ENCODE results near the gene ZBTB7C.

ZBTB7C gene

GRCh38 chr18:48073211-48073930, 335.8 kb downstream of the ZBTB7C start:
- no peak for DNase-seq

- no peak for DNase-seq
Observed at GRCh38 chr18:48072428-48073204, 336.6 kb downstream of the ZBTB7C start.

GRCh38 chr18:48068916-48069445, 340.2 kb downstream of the ZBTB7C start:
- no peak for DNase-seq

GRCh38 chr18:48066225-48066652, 342.9 kb downstream of the ZBTB7C start:
- no peak for DNase-seq

GRCh38 chr18:48065601-48065995, 343.6 kb downstream of the ZBTB7C start:
- peak; percentile 9 for DNase-seq

GRCh38 chr18:48064978-48065600, 344.1 kb downstream of the ZBTB7C start:
- DNase-seq: no peak

GRCh38 chr18:48061781-48062570, 347.2 kb downstream of the ZBTB7C start:
- no peak for DNase-seq

- no peak for DNase-seq
Observed at GRCh38 chr18:48060970-48061369, 348.2 kb downstream of the ZBTB7C start.

- no peak for DNase-seq
Observed at GRCh38 chr18:48060346-48060745, 348.8 kb downstream of the ZBTB7C start.

- no peak for DNase-seq
Observed at GRCh38 chr18:48059455-48060010, 349.6 kb downstream of the ZBTB7C start.

GRCh38 chr18:48058486-48058885, 350.7 kb downstream of the ZBTB7C start:
- DNase-seq: no peak

GRCh38 chr18:48057018-48057417, 352.2 kb downstream of the ZBTB7C start:
- no peak for DNase-seq

- DNase-seq: no peak
Observed at GRCh38 chr18:48055351-48055750, 353.8 kb downstream of the ZBTB7C start.

GRCh38 chr18:48053881-48054816, 355.0 kb downstream of the ZBTB7C start:
- no peak for DNase-seq

GRCh38 chr18:48052842-48053241, 356.3 kb downstream of the ZBTB7C start:
- no peak for DNase-seq

- DNase-seq: no peak
Observed at GRCh38 chr18:48051945-48052840, 357.0 kb downstream of the ZBTB7C start.

GRCh38 chr18:48050176-48050575, 359.0 kb downstream of the ZBTB7C start:
- DNase-seq: no peak

- no peak for DNase-seq
Observed at GRCh38 chr18:48049757-48050156, 359.4 kb downstream of the ZBTB7C start.

GRCh38 chr18:48048251-48048650, 360.9 kb downstream of the ZBTB7C start:
- DNase-seq: no peak

GRCh38 chr18:48046843-48047242, 362.3 kb downstream of the ZBTB7C start:
- no peak for DNase-seq

All from DMS 273 treated with DMSO at 0.1 percent for 48 hours (cell line).